Spleen (tissue), 7 donors: ENCODE measurements around the gene MYO16.

Experiments used
- POLR2A ChIP-seq, 3 donors: fragments of 450-650 bp; IDR thresholded peaks; one replicate each; pipeline ENCODE4 v1.5.1; 2017; ENCODE audit warnings: antibody characterized with exemption in 3 of 3, mild to moderate bottlenecking in 1 of 3
- POLR2AphosphoS5 ChIP-seq, 3 donors: sonication (generic); formaldehyde crosslinking; IDR thresholded peaks; one replicate each; pipeline ENCODE4 v1.5.1; 2017; ENCODE audit warnings: antibody characterized with exemption in 3 of 3
- TF ChIP-seq, protein P1 (sequence below), 11 experiments: fragments of 200-600 bp in 7 of 11; fragments of 450-650 bp in 4 of 11; sonication (generic) in 4 of 11; IDR thresholded peaks in 8 of 11; conservative IDR thresholded peaks in 3 of 11; 1 replicate in 7 of 11; 2 replicates in 4 of 11; pipeline versions ENCODE4 v1.4.0 to v1.8.0; 2016 to 2021; ENCODE audit warnings: antibody characterized with exemption in 11 of 11, inconsistent platforms in 4 of 11, mild to moderate bottlenecking in 1 of 11
- donor health status: DM: no; HTN: no; CAD: no; lungs with moderate emphysema.
- donor health status: DM: no; HTN: no; CAD: no.
- donor health status: DM: no; HTN: no; CAD: no.

DNA sequence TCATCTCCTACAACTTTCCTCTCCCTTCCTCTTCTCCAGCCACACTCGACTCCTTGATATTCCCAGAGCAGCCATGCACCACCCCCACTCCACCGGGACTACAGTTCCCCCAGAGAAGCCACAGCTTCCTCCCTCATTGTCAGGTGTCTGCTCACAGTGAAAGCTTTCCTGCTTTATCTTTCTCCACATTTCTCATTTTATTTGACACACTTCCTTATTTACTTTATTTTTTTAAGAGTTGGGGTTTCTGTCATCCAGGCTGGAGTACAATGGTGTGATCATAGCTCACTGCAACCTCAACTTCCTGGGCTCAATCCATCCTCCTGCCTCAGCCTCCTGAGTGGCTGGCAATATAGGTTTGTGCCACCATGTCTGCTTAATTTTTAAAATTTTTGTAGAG lies 464.6 kb downstream of the MYO16 start:
- TF ChIP-seq POLR2A (IDR thresholded peaks at IDR 0.05) (no peak), POLR2AphosphoS5 (IDR thresholded peaks at IDR 0.05) (no peak)
- TF ChIP-seq, protein P1, sequence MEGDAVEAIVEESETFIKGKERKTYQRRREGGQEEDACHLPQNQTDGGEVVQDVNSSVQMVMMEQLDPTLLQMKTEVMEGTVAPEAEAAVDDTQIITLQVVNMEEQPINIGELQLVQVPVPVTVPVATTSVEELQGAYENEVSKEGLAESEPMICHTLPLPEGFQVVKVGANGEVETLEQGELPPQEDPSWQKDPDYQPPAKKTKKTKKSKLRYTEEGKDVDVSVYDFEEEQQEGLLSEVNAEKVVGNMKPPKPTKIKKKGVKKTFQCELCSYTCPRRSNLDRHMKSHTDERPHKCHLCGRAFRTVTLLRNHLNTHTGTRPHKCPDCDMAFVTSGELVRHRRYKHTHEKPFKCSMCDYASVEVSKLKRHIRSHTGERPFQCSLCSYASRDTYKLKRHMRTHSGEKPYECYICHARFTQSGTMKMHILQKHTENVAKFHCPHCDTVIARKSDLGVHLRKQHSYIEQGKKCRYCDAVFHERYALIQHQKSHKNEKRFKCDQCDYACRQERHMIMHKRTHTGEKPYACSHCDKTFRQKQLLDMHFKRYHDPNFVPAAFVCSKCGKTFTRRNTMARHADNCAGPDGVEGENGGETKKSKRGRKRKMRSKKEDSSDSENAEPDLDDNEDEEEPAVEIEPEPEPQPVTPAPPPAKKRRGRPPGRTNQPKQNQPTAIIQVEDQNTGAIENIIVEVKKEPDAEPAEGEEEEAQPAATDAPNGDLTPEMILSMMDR (IDR thresholded peaks at IDR 0.05 in 8 of 11, conservative IDR thresholded peaks at IDR 0.05 in 3 of 11), result no peak
